Activated CD4-positive, CD25-positive, alpha-beta regulatory T cell (primary cell): Measurements from ENCODE around the gene PTP4A2.
"Not testable (repeated sequence)": the region's sequence is repeated elsewhere in the genome, so short reads cannot be mapped to it uniquely, and the experiment has no call there.

Experiments
- DNase-seq, 4 experiments: peaks; one replicate each; lab custom pipeline; 2025; lab: John Stamatoyannopoulos, UW

Gene PTP4A2

GRCh38 chr1:31924839-31925238, 13.3 kb downstream of the PTP4A2 start:
- no peak for DNase-seq

- DNase-seq = no peak
Observed at GRCh38 chr1:31923901-31924535, 14.2 kb downstream of the PTP4A2 start.

DNA sequence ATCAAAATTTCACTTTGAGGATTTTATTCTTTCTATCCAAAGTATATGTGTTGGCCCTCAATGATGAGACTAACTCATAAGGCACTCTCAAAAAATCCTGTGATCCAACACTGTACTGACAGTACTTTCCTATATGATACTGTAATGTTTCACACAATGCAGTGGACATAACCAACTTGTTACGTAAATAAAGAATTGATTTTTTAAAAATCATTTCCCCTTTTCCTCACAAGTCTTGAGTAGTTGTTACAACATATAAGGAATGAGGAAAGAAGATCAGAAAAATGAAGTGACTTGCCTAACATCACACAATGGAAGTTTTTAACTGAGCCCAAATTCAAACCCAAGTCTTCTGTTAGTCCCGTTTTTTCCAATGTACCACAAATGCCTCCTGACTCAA, 17.2 kb downstream of the PTP4A2 start:
- no peak for DNase-seq

- DNase-seq = no peak
Observed at GRCh38 chr1:31919591-31919990, 18.6 kb downstream of the PTP4A2 start.

- no peak for DNase-seq
Observed at GRCh38 chr1:31915438-31915837, 22.7 kb downstream of the PTP4A2 start.

DNA sequence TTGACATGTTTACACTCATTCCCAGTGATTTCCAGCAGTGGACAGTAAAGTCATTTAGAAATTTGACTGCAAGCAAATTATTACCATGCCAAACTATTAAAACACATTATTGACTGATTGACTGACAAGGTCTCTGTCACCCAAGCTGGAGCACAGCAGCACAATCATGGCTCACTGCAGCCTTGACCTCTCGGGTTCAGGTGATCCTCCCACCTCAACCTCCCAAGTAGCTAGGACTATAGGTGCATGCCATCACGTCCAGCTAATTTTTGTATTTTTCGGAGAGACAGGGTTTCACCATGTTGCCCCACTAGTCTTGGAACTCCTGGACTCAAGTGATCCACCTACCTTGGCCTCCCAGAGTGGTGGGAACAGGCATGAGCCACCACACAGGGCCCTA, 24.2 kb downstream of the PTP4A2 start:
- no peak for DNase-seq

GRCh38 chr1:31912839-31913239, 25.3 kb downstream of the PTP4A2 start:
- no peak for DNase-seq

GRCh38 chr1:31911994-31912780, 26.0 kb downstream of the PTP4A2 start:
- no peak for DNase-seq

GRCh38 chr1:31910933-31911332, 27.2 kb downstream of the PTP4A2 start:
- DNase-seq = no peak

DNA sequence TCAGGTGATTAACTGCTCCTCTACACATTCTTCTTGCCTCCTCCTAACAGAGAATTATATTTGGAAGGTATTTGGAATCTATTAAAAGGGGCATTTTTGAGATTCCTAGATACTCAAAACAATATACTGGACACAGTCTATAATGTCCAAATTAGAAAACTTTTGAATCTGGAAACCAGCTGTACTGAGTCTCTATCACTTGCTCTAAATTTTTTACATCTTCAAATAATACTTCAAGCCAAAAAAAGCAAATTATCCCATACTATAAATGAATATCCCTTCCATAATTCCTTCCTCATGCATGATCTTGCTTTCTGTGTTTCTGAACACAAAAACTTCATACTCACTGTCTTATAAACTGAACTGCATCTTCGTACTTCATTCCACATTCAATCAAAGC, 28.5 kb downstream of the PTP4A2 start:
- no peak for DNase-seq

DNA sequence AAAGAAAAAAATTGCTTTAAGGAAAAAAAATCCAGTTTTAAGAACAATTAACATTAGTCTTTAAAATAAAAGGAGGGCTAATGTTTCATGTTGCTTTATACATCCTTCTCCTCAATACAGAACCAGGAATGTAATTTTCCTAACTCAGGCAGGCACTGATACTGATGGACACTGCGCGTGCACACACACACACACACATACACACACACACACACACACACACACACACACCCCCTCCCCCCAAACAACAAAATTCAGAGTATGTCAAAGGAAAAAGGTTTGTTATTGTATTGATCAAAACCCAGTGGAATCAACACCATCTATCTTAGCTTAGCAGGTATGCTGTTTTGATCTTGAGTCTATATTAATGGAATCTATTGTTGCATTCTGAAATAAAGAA, 31.6 kb downstream of the PTP4A2 start:
- no peak for DNase-seq

- DNase-seq = no peak
Observed at GRCh38 chr1:31905681-31906080, 32.5 kb downstream of the PTP4A2 start.

DNA sequence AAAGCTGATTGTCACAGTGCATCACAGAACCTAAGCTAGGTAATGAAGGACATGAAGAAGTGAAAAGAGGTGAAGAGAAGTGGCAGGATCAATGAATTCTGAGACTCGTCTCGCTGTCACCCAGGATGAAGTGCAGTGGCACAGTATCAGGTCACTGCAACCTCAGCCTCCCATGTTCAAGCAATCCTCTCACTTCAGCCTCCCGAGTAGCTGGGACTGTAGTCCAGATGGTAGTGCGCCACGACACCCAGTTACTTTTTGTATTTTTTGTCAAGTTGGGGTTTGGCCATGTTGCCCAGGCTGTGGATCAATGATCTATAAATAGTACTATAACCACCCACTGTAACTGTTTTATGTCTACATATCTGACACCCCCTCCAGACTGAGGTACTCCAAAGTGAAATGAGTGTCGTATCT, 33.1 kb downstream of the PTP4A2 start:
- no peak for DNase-seq

GRCh38 chr1:31904339-31905092, 33.7 kb downstream of the PTP4A2 start:
- no peak for DNase-seq

DNA sequence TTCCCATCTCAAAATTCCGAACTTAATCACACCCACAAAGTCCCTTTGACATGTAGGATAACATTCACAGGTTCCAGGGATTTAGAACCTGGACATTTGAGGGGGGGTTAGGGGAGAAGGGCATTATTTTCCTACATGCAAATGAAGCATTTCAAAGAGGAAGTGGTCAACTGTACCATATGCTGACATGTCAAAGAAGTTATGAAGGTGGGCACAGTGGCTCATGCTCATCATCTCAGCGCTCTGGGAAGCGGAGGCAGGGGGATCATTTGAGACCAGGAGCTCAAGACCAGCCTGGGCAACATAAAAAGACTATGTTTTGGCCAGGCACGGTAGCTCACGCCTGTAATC, 35.7 kb downstream of the PTP4A2 start:
- DNase-seq = no peak

GRCh38 chr1:31901838-31902509, 36.2 kb downstream of the PTP4A2 start:
- DNase-seq = no peak

- no peak for DNase-seq
Observed at GRCh38 chr1:31900790-31901189, 37.4 kb downstream of the PTP4A2 start.

GRCh38 chr1:31897526-31898100, 40.6 kb downstream of the PTP4A2 start:
- no peak for DNase-seq

- DNase-seq = not testable (repeated sequence)
Observed at GRCh38 chr1:31895474-31896198, 42.5 kb downstream of the PTP4A2 start.

- DNase-seq = no peak
Observed at GRCh38 chr1:31891280-31891679, 46.9 kb downstream of the PTP4A2 start.

- no peak for DNase-seq
Observed at GRCh38 chr1:31888291-31888690, 49.9 kb downstream of the PTP4A2 start.
